GM21447 (cell line): ENCODE results near the gene MECR.
"Not testable (repeated sequence)": the region's sequence is repeated elsewhere in the genome, so short reads cannot be mapped to it uniquely, and the experiment has no call there.

ENCODE experiments used
- ATAC-seq: cut with Tn5 transposase; IDR thresholded peaks from one replicate; pipeline ENCODE4 v1.9.1; 2021; ENCODE audit not compliant: unreplicated experiment

The MECR gene

GRCh38 chr1:29172415-29172939 is 58.3 kb downstream of the MECR start:
- ATAC-seq, result no peak

- no peak for ATAC-seq
These were observed 59.2 kb downstream of the MECR start for GRCh38 chr1:29171521-29171920.

- no peak for ATAC-seq
These were observed 59.6 kb downstream of the MECR start for GRCh38 chr1:29171089-29171488.

- no peak for ATAC-seq
These were observed 60.8 kb downstream of the MECR start for GRCh38 chr1:29169976-29170375.

GRCh38 chr1:29167904-29168303 is 62.8 kb downstream of the MECR start:
- no peak for ATAC-seq

GRCh38 chr1:29166291-29166878 is 64.3 kb downstream of the MECR start:
- ATAC-seq, result no peak

- no peak for ATAC-seq
These were observed 66.1 kb downstream of the MECR start for GRCh38 chr1:29164588-29164987.

GRCh38 chr1:29162476-29163138 is 68.1 kb downstream of the MECR start:
- ATAC-seq, result no peak

GRCh38 chr1:29162025-29162424 is 68.7 kb downstream of the MECR start:
- ATAC-seq, result no peak

GRCh38 chr1:29159773-29160172 is 71.0 kb downstream of the MECR start:
- no peak for ATAC-seq

GRCh38 chr1:29157269-29157601 is 73.5 kb downstream of the MECR start:
- no peak for ATAC-seq

- no peak for ATAC-seq
These were observed 74.0 kb downstream of the MECR start for GRCh38 chr1:29156543-29157268.

- ATAC-seq, result no peak
These were observed 78.5 kb downstream of the MECR start for GRCh38 chr1:29152046-29152805.

GRCh38 chr1:29150346-29150745 is 80.4 kb downstream of the MECR start:
- not testable (repeated sequence) for ATAC-seq

GRCh38 chr1:29148656-29149491 is 81.9 kb downstream of the MECR start:
- no peak for ATAC-seq

GRCh38 chr1:29145739-29146437 is 84.8 kb downstream of the MECR start:
- ATAC-seq, result no peak

GRCh38 chr1:29144178-29144577 is 86.6 kb downstream of the MECR start:
- no peak for ATAC-seq

GRCh38 chr1:29142714-29143113 is 88.0 kb downstream of the MECR start:
- no peak for ATAC-seq
